Nephron progenitor cell (in vitro differentiated cells): ENCODE data around the gene FSTL4.

Experiments
- DNase-seq: peaks from one replicate; pipeline ENCODE4 v3.0.0; 2021
- H3K27ac Mint-ChIP-seq: 2 replicates; pipeline ENCODE4 v1.8.0; 2021; ENCODE audit warnings: mild to moderate bottlenecking, moderate library complexity, mixed read lengths
- H3K27me3 Mint-ChIP-seq: 2 replicates; pipeline ENCODE4 v1.8.0; 2021; ENCODE audit warnings: mild to moderate bottlenecking, low read depth, mixed read lengths; ENCODE audit not compliant: poor library complexity
- H3K36me3 Mint-ChIP-seq: 2 replicates; pipeline ENCODE4 v1.8.0; 2021; ENCODE audit warnings: low read depth, mixed read lengths
- H3K4me1 Mint-ChIP-seq: 2 replicates; pipeline ENCODE4 v1.8.0; 2021; ENCODE audit warnings: mixed read lengths
- H3K4me3 Mint-ChIP-seq: 2 replicates; pipeline ENCODE4 v1.8.0; 2021; ENCODE audit warnings: mild to moderate bottlenecking, moderate library complexity, mixed read lengths
- H3K9me3 Mint-ChIP-seq: 2 replicates; pipeline ENCODE4 v1.8.0; 2021; ENCODE audit warnings: mild to moderate bottlenecking, moderate library complexity, mixed read lengths
- TF ChIP-seq, protein P1 (sequence below): fragments of 200-600 bp; sonication (generic); IDR thresholded peaks from 2 replicates; pipeline ENCODE4 v1.5.0; 2021; ENCODE audit warnings: antibody characterized with exemption

The FSTL4 gene

GRCh38 chr5:133581348-133581747 is 31.0 kb downstream of the FSTL4 start:
- Mint-ChIP-seq H3K4me3 (no peak overlapping the region), H3K36me3 (no peaks in the 10 kb centered on the region), H3K4me1 (peaks cover 7% of the 10 kb centered on the region), H3K27ac (no peak overlapping the region), H3K9me3 (no peaks in the 10 kb centered on the region), H3K27me3 (peaks cover 13% of the 10 kb centered on the region)
- TF ChIP-seq, protein P1, sequence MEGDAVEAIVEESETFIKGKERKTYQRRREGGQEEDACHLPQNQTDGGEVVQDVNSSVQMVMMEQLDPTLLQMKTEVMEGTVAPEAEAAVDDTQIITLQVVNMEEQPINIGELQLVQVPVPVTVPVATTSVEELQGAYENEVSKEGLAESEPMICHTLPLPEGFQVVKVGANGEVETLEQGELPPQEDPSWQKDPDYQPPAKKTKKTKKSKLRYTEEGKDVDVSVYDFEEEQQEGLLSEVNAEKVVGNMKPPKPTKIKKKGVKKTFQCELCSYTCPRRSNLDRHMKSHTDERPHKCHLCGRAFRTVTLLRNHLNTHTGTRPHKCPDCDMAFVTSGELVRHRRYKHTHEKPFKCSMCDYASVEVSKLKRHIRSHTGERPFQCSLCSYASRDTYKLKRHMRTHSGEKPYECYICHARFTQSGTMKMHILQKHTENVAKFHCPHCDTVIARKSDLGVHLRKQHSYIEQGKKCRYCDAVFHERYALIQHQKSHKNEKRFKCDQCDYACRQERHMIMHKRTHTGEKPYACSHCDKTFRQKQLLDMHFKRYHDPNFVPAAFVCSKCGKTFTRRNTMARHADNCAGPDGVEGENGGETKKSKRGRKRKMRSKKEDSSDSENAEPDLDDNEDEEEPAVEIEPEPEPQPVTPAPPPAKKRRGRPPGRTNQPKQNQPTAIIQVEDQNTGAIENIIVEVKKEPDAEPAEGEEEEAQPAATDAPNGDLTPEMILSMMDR = no peak
- DNase-seq = no peak

DNA sequence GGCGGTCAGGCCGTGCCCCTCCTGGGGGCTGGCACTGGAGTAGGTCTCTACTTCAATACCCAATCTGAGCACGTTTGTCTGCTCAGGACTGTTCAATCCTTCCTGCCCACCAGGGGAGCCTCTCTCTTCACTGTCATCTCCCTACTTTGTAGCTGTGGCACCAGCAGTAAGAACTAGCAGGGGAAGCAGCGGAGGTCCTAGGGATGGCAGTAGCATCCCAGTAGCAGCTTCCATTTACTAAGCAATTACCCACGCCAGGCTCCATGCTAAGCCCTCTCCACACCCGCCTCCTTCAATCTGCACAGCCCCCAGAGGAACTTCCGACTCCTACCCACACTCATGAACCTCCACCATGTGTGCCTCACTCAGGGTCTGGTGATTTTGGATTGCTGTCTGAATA is 31.7 kb downstream of the FSTL4 start:
- no peak overlapping the region for H3K27ac Mint-ChIP-seq
- no peaks in the 10 kb centered on the region for H3K36me3 Mint-ChIP-seq

DNA sequence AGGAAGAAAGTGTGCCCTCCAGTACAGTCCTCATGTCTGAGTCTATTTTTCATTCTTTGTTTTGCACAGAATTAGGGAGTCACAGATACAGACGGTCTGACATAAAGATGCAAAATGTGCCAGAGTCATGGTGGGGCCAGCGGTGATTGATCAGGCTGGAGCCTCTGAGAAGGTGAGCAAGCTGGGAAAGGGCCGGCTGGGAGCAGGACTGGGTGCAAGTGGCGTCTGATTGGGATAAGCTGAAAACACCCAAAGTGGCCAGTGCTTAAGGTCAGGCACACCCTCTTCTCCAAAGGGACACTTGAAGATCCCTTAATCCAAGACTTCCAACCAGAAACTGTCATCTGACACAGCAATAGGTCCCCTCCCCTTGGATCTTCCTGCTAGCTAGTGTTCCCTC is 32.6 kb downstream of the FSTL4 start:
- no peak for DNase-seq
- Mint-ChIP-seq H3K36me3 (no peaks in the 10 kb centered on the region), H3K9me3 (no peaks in the 10 kb centered on the region), H3K4me3 (no peak overlapping the region), H3K27me3 (peaks cover 22% of the 10 kb centered on the region), H3K4me1 (peaks cover 7% of the 10 kb centered on the region), H3K27ac (no peak overlapping the region)
- TF ChIP-seq, protein P1 = no peak

More for the DNA sequence above, 31.7 kb downstream of the FSTL4 start:
- Mint-ChIP-seq H3K9me3 (no peaks in the 10 kb centered on the region), H3K27me3 (peaks cover 16% of the 10 kb centered on the region), H3K4me1 (peaks cover 7% of the 10 kb centered on the region), H3K4me3 (no peak overlapping the region)
- DNase-seq = no peak
- TF ChIP-seq, protein P1 = no peak

DNA sequence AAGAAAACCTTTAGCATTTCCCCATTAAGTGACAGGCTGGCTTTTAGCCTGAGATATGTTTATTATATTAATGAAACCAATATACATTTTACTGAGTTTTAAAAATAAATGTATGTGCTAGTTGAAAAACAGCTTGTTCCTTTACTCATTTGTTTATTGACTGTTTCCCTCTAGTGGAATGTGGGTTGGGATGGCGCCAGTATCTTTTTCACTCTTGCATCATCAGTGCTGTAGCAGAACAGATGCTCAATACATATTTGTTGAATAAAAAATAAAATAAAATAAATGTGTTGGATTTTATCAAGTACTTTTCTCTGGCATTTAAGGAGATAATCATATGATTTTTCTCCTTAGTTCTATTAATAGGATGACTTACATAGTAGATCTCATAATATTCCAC is 43.0 kb downstream of the FSTL4 start:
- TF ChIP-seq, protein P1 = no peak
- Mint-ChIP-seq H3K4me1 (no peaks in the 10 kb centered on the region), H3K27me3 (peaks cover 32% of the 10 kb centered on the region), H3K27ac (no peak overlapping the region), H3K36me3 (no peaks in the 10 kb centered on the region), H3K9me3 (peaks cover 15% of the 10 kb centered on the region), H3K4me3 (no peak overlapping the region)
- DNase-seq = no peak

- no peaks in the 10 kb centered on the region for H3K4me1 Mint-ChIP-seq
- H3K9me3 Mint-ChIP-seq = no peaks in the 10 kb centered on the region
- TF ChIP-seq, protein P1 = no peak
- no peaks in the 10 kb centered on the region for H3K36me3 Mint-ChIP-seq
- peak; percentile 84 for DNase-seq
- H3K4me3 Mint-ChIP-seq = no peak overlapping the region
- H3K27me3 Mint-ChIP-seq = peaks cover 49% of the 10 kb centered on the region
- H3K27ac Mint-ChIP-seq = no peak overlapping the region
Measured at GRCh38 chr5:133565993-133566392, 46.3 kb downstream of the FSTL4 start.

- DNase-seq = no peak
- Mint-ChIP-seq H3K27ac (no peak overlapping the region), H3K36me3 (no peaks in the 10 kb centered on the region), H3K9me3 (no peaks in the 10 kb centered on the region), H3K4me1 (no peaks in the 10 kb centered on the region), H3K4me3 (no peak overlapping the region), H3K27me3 (peaks cover 44% of the 10 kb centered on the region)
- TF ChIP-seq, protein P1 = no peak
Measured at GRCh38 chr5:133564921-133565565, 47.3 kb downstream of the FSTL4 start.
